ENCODE measurements around the gene SHC2. TPM values are rescaled to one million over a fixed set of nuclear protein-coding genes. Genes with fewer than 3 reads are reported as not detected.
"Not testable (repeated sequence)": the region's sequence is repeated elsewhere in the genome, so short reads cannot be mapped to it uniquely, and the experiment has no call there.

SHC2 gene
- total RNA-seq, 2 donors from 2014 or later = 10.7 to 19.4 TPM

GRCh38 chr19:455851-456546 is 4.8 kb downstream of the SHC2 start:
- intact Hi-C loops (cut with DNase I) = no loop called here
- ATAC-seq (no peak), DNase-seq (no peak)

- ATAC-seq = no peak
- intact Hi-C loops (cut with DNase I) = no loop called here
- DNase-seq = no peak
These were observed 5.7 kb downstream of the SHC2 start for GRCh38 chr19:455031-455705.

GRCh38 chr19:453606-454005 is 7.2 kb downstream of the SHC2 start:
- intact Hi-C loops (cut with DNase I) = no loop called here
- no peak for DNase-seq
- ATAC-seq = no peak

GRCh38 chr19:452829-453228 is 8.0 kb downstream of the SHC2 start:
- intact Hi-C loops (cut with DNase I) = no loop called here
- no peak for DNase-seq
- no peak for ATAC-seq

GRCh38 chr19:450912-451481 is 9.8 kb downstream of the SHC2 start:
- intact Hi-C loops (cut with DNase I); DNase-seq; ATAC-seq: not testable (repeated sequence)

- no peak for DNase-seq
These were observed 10.9 kb downstream of the SHC2 start for GRCh38 chr19:449916-450315.

GRCh38 chr19:447816-448560 is 12.8 kb downstream of the SHC2 start:
- DNase-seq (no peak), ATAC-seq (peak; percentile 76 to 78)
- intact Hi-C loops (cut with DNase I) = no loop called here

More at GRCh38 chr19:449916-450315, 10.9 kb downstream of the SHC2 start:
- intact Hi-C loops (cut with DNase I) = no loop called here
- no peak for ATAC-seq

GRCh38 chr19:447064-447426 is 13.8 kb downstream of the SHC2 start:
- intact Hi-C loops (cut with DNase I) = no loop called here
- DNase-seq = no peak
- ATAC-seq = peak in 1 of 2 donors; percentile 31

- DNase-seq = no peak
- ATAC-seq = no peak
- intact Hi-C loops (cut with DNase I) = no loop called here
These were observed 16.1 kb downstream of the SHC2 start for GRCh38 chr19:444677-445210.

- no peak for ATAC-seq
- intact Hi-C loops (cut with DNase I) = no loop called here
- DNase-seq = no peak
These were observed 17.8 kb downstream of the SHC2 start for GRCh38 chr19:443005-443404.

- intact Hi-C loops (cut with DNase I) = no loop called here
- ATAC-seq = no peak
- no peak for DNase-seq
These were observed 18.7 kb downstream of the SHC2 start for GRCh38 chr19:442085-442484.

GRCh38 chr19:441213-441836 is 19.5 kb downstream of the SHC2 start:
- ATAC-seq (no peak), DNase-seq (peak; percentile 35)
- intact Hi-C loops (cut with DNase I) = no loop called here

- ATAC-seq (no peak), DNase-seq (peak; percentile 23)
- intact Hi-C loops (cut with DNase I) = no loop called here
These were observed 20.2 kb downstream of the SHC2 start for GRCh38 chr19:440391-441212.

GRCh38 chr19:439167-439900 is 21.5 kb downstream of the SHC2 start:
- DNase-seq = peak; percentile 16
- no peak for ATAC-seq
- intact Hi-C loops (cut with DNase I) = no loop called here

- DNase-seq (peak; percentile 16), ATAC-seq (no peak)
- intact Hi-C loops (cut with DNase I) = no loop called here
These were observed 22.3 kb downstream of the SHC2 start for GRCh38 chr19:438416-438958.

GRCh38 chr19:437041-437440 is 23.8 kb downstream of the SHC2 start:
- DNase-seq (no peak), ATAC-seq (no peak)
- intact Hi-C loops (cut with DNase I) = no loop called here

- no peak for ATAC-seq
- peak; percentile 21 for DNase-seq
- intact Hi-C loops (cut with DNase I) = no loop called here
These were observed 24.4 kb downstream of the SHC2 start for GRCh38 chr19:436413-436950.
